Suprapubic skin (tissue), 4 donors: ENCODE data around the gene TNIK.

ENCODE experiments used
- EP300 ChIP-seq: sonication (generic); formaldehyde crosslinking; IDR thresholded peaks from one replicate; pipeline ENCODE4 v1.6.1; 2017; ENCODE audit warnings: antibody characterized with exemption
- POLR2A ChIP-seq, 2 donors: fragments of 450-650 bp; IDR thresholded peaks; one replicate each; pipeline ENCODE4 v1.6.1; 2017; ENCODE audit warnings: antibody characterized with exemption in 2 of 2, mild to moderate bottlenecking in 2 of 2, moderate library complexity in 2 of 2
- POLR2AphosphoS5 ChIP-seq, 3 donors: sonication (generic); formaldehyde crosslinking; IDR thresholded peaks; one replicate each; pipeline ENCODE4 v1.6.1; 2017; ENCODE audit warnings: antibody characterized with exemption in 3 of 3
- TF ChIP-seq, protein P1 (sequence below), 2 donors: fragments of 200-600 bp in 1 of 2; fragments of 450-650 bp in 1 of 2; sonication (generic) in 1 of 2; IDR thresholded peaks; one replicate each; pipeline ENCODE4 v1.5.1; 2016 to 2019; ENCODE audit warnings: antibody characterized with exemption in 2 of 2, mild to moderate bottlenecking in 1 of 2, moderate library complexity in 1 of 2

DNA sequence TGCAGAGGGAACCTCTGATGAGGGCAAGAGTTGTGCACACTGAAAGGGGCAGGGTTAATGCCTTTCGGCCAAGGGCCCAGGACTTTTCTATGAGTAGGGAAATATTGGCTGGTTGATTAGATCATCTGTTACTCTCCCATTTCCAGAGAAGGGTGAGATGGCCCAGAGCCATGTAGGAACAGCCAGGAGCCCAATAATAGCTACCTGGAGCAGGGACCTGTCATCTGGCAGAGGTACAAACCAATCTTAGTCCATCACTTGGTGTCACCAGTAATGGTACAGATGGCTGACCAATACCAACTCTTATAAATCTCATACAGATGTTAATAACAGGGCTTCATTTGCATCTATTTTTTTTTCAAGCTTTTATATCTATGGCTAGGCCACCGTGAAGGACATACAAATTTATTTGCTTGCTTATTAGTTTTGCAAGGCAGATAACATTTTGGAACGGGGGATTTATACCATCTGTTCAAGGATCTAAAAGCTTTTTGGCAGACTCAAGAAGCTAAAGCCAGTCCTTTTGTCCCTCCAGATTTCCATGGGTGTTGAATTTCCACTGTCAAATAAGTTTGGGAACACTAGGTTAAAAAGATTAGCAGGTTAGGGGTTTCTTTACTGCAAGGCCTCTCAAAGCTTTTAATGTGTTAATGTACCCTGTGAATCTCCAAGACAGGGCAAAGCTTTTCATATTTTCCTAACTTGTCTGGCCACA, 79.3 kb downstream of the TNIK start:
- no peak for TF ChIP-seq POLR2AphosphoS5 (IDR thresholded peaks at IDR 0.05)
- TF ChIP-seq, protein P1, sequence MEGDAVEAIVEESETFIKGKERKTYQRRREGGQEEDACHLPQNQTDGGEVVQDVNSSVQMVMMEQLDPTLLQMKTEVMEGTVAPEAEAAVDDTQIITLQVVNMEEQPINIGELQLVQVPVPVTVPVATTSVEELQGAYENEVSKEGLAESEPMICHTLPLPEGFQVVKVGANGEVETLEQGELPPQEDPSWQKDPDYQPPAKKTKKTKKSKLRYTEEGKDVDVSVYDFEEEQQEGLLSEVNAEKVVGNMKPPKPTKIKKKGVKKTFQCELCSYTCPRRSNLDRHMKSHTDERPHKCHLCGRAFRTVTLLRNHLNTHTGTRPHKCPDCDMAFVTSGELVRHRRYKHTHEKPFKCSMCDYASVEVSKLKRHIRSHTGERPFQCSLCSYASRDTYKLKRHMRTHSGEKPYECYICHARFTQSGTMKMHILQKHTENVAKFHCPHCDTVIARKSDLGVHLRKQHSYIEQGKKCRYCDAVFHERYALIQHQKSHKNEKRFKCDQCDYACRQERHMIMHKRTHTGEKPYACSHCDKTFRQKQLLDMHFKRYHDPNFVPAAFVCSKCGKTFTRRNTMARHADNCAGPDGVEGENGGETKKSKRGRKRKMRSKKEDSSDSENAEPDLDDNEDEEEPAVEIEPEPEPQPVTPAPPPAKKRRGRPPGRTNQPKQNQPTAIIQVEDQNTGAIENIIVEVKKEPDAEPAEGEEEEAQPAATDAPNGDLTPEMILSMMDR (IDR thresholded peaks at IDR 0.05), result no peak
- TF ChIP-seq EP300, result no peak
- no peak for TF ChIP-seq POLR2A (IDR thresholded peaks at IDR 0.05)
